Upper lobe of left lung (tissue), 6 donors: ENCODE data around the gene UBR1. TPM values are rescaled to one million over a fixed set of nuclear protein-coding genes. Genes with fewer than 3 reads are reported as not detected.

Source experiments
- ATAC-seq, 2 donors: fragments of 200-7000 bp; cut with Tn5 transposase; one replicate each; pipeline ENCODE4 v1.9.1; 2022; ENCODE audit warnings: mild to moderate bottlenecking in 2 of 2, moderate library complexity in 2 of 2; ENCODE audit not compliant: low FRiP score in 2 of 2
- DNase-seq, 2 donors: peaks; one replicate each; pipeline ENCODE4 v3.0.0-alpha.2; 2019 to 2020
- H3K27ac ChIP-seq, 4 donors: fragments of 200-600 bp; sonication (generic); one replicate each; pipeline ENCODE4 v1.5.1; 2016 to 2019
- H3K27me3 ChIP-seq, 4 donors: fragments of 200-600 bp; sonication (generic); one replicate each; pipeline ENCODE4 v1.5.1; 2017 to 2019
- H3K36me3 ChIP-seq, 4 donors: fragments of 200-600 bp; sonication (generic); one replicate each; pipeline ENCODE4 v1.5.1; 2016 to 2019
- H3K4me1 ChIP-seq, 4 donors: fragments of 200-600 bp; sonication (generic); one replicate each; pipeline ENCODE4 v1.5.1; 2018 to 2019
- H3K4me3 ChIP-seq, 4 donors: fragments of 200-600 bp; sonication (generic); one replicate each; pipeline ENCODE4 v1.5.1; 2017 to 2019; ENCODE audit warnings: mild to moderate bottlenecking in 2 of 4, moderate library complexity in 1 of 4
- H3K9me3 ChIP-seq, 4 donors: fragments of 200-600 bp; sonication (generic); one replicate each; pipeline ENCODE4 v1.5.1; 2018 to 2019
- EP300 ChIP-seq, 4 donors: sonication (generic); formaldehyde crosslinking; IDR thresholded peaks; one replicate each; pipeline ENCODE4 v1.5.1; 2017; ENCODE audit warnings: antibody characterized with exemption in 4 of 4, control low read depth in 2 of 4
- POLR2A ChIP-seq, 4 donors: fragments of 450-650 bp; IDR thresholded peaks; one replicate each; pipeline ENCODE4 v1.5.1; 2016 to 2017; ENCODE audit warnings: antibody characterized with exemption in 4 of 4, mild to moderate bottlenecking in 2 of 4
- POLR2AphosphoS5 ChIP-seq, 2 donors: sonication (generic); formaldehyde crosslinking; IDR thresholded peaks; one replicate each; pipeline ENCODE4 v1.5.1; 2017; ENCODE audit warnings: antibody characterized with exemption in 2 of 2
- WGBS, 2 donors: methylation state at CpG; one replicate each; pipeline ENCODE4 v1.1.5; 2017 to 2018; 5-methylcytosine and 5-hydroxymethylcytosine counted together
- total RNA-seq, 6 donors: library from RNA; depleted of rRNA in 4 of 6; stranded (reverse); fragments of >200 nt in 4 of 6; gene quantifications; one replicate each; pipeline versions ENCODE4 v1.1.0 to v1.2.1, GENCODE V29; 2016 to 2021
- TF ChIP-seq, protein P1 (sequence below), 6 experiments: fragments of 450-650 bp in 4 of 6; fragments of 200-600 bp in 2 of 6; sonication (generic) in 2 of 6; IDR thresholded peaks; one replicate each; pipeline ENCODE4 v1.5.1; 2016 to 2019; ENCODE audit warnings: antibody characterized with exemption in 6 of 6
- donor health status: DM: no; HTN: no; CAD: no; lungs with moderate emphysema.
- donor health status: DM: no; HTN: yes; CAD: no; lungs with severe emphysema.

UBR1 gene
- total RNA-seq, 6 donors from 2014 or later = 23.7 to 49.2 (median 27.2) TPM

DNA sequence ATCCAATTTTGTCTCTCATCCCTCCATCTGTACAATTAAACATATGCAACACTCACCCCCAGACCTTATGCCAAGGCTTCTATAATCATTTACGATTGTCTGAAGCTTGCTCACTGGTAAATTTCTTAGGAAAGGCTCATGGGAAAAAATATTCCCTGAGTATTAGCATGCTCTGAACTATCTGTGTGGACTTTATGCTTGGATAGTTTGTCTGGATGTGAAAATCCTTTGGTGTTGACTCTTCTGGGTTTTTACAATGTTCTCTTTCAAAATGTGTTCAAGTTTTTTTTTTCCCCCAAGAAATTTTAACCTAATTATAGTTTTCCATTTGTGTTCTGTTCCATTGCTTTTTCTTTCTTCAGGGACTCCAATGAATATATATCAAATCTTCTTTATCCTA lies 165.3 kb downstream of the UBR1 start:
- TF ChIP-seq, protein P1, sequence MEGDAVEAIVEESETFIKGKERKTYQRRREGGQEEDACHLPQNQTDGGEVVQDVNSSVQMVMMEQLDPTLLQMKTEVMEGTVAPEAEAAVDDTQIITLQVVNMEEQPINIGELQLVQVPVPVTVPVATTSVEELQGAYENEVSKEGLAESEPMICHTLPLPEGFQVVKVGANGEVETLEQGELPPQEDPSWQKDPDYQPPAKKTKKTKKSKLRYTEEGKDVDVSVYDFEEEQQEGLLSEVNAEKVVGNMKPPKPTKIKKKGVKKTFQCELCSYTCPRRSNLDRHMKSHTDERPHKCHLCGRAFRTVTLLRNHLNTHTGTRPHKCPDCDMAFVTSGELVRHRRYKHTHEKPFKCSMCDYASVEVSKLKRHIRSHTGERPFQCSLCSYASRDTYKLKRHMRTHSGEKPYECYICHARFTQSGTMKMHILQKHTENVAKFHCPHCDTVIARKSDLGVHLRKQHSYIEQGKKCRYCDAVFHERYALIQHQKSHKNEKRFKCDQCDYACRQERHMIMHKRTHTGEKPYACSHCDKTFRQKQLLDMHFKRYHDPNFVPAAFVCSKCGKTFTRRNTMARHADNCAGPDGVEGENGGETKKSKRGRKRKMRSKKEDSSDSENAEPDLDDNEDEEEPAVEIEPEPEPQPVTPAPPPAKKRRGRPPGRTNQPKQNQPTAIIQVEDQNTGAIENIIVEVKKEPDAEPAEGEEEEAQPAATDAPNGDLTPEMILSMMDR (IDR thresholded peaks at IDR 0.05) = no peak
- TF ChIP-seq POLR2AphosphoS5 (IDR thresholded peaks at IDR 0.05) (no peak), EP300 (IDR thresholded peaks at IDR 0.05) (no peak), POLR2A (IDR thresholded peaks at IDR 0.05) (no peak)
- 92% methylated on average over 1 of the region's 1 CpG for WGBS, 2 donors
- no peak for DNase-seq
- no peak for ATAC-seq
- Histone ChIP-seq H3K9me3 (no peaks in the 10 kb centered on the region), H3K36me3 (peaks cover 9 to 20% (median 17%) of the 10 kb centered on the region in 4 donors), H3K4me1 (no peaks in the 10 kb centered on the region), H3K27ac (no peak overlapping the region), H3K4me3 (no peak overlapping the region), H3K27me3 (no peaks in the 10 kb centered on the region)

DNA sequence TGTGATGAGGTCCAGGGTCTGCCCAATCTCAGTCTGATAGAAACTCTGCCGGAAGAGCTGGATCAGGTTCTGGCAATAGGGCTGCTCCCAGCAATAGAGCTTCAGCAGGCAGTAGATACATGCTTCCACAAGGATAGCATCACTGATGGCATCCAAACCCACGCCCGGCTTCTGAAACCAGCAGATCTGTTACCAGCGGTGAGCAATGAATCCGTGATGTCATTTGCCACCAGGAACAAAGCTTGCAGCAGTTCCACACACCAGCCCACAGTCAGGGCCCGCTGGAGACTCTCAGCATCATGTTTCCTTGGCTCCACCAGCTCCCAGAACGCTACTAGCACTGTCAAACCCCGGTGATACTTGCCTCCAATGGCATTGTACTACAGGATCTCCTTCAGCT lies 166.0 kb downstream of the UBR1 start:
- H3K4me1 ChIP-seq = no peaks in the 10 kb centered on the region

DNA sequence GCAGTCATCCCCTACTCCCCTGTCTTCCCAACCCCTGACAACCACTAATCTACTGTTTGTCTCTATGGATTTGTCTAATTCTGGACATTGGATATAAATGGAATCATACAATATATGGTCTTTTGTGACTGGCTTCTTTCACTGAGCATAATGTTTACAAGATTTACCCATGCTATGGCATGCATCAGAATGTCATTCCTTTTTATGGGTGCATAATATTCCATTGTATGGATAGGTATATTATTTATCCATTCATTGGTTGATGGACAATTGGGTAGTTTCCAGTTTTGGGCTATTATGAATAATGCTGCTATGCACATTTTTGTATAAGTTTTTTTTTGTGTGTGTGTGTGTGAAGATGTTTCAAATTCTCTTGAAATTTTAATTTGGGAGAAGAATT lies 168.7 kb downstream of the UBR1 start:
- H3K9me3 ChIP-seq = no peaks in the 10 kb centered on the region
- H3K27me3 ChIP-seq = no peaks in the 10 kb centered on the region
- no peaks in the 10 kb centered on the region for H3K4me1 ChIP-seq
- DNase-seq = no peak
- no peaks in the 10 kb centered on the region for H3K36me3 ChIP-seq
- no peak overlapping the region for H3K4me3 ChIP-seq
- TF ChIP-seq POLR2AphosphoS5 (IDR thresholded peaks at IDR 0.05) = no peak
- TF ChIP-seq EP300 (IDR thresholded peaks at IDR 0.05) = no peak
- TF ChIP-seq POLR2A (IDR thresholded peaks at IDR 0.05) = no peak
- TF ChIP-seq, protein P1 (IDR thresholded peaks at IDR 0.05) = no peak
- no peak for ATAC-seq
- no peak overlapping the region for H3K27ac ChIP-seq

More for the DNA sequence above, 166.0 kb downstream of the UBR1 start:
- Histone ChIP-seq H3K27ac (no peak overlapping the region), H3K9me3 (no peaks in the 10 kb centered on the region), H3K4me3 (no peak overlapping the region), H3K27me3 (no peaks in the 10 kb centered on the region), H3K36me3 (peaks cover 4 to 15% (median 11%) of the 10 kb centered on the region in 4 donors)
- ATAC-seq = no peak
- WGBS, 2 donors = 93 to 94% methylated on average over 5 to 8 of the region's 8 CpGs
- no peak for TF ChIP-seq POLR2AphosphoS5 (IDR thresholded peaks at IDR 0.05)
- TF ChIP-seq, protein P1 (IDR thresholded peaks at IDR 0.05) = no peak
- no peak for DNase-seq

DNA sequence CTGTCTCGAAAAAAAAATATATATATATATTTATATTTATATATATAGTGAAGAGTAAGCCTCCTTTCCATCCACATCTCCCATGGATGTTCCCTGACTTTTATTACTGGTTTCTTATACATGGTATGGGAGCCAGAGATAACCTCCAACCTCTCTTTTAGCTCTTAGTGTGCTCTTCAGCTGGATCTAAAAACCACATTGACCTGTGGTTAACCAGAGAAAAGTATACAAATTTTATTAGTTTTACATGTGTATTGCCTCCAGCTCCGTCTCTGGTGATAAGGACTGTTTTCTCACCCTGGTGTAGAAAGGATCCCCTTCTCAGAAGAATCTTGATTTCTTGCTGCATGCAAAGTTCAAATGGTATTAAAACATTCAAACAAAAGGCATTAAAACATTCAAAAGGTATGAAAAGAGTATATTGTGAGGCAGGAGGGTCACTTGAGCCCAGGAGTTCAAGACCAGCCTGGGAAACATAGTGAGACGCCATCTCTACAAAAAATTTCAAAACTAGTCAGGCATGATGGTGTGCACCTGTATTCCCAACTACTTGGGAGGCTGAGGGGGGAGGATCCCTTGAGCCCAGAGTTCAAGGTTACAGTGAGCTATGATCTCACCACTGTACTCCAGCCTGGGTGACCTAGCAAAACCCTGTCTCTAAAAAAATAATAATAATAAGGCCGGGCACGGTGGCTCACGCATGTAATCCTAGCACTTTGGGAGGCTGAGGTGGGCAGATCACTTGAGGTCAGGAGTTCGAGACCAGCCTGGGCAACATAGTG lies 171.8 kb downstream of the UBR1 start:
- DNase-seq = no peak
- TF ChIP-seq POLR2A (IDR thresholded peaks at IDR 0.05) = no peak
- no peak for TF ChIP-seq POLR2AphosphoS5 (IDR thresholded peaks at IDR 0.05)
- no peak for TF ChIP-seq EP300 (IDR thresholded peaks at IDR 0.05)
- TF ChIP-seq, protein P1 (IDR thresholded peaks at IDR 0.05) = no peak
- Histone ChIP-seq H3K4me1 (no peaks in the 10 kb centered on the region), H3K27me3 (no peaks in the 10 kb centered on the region), H3K27ac (no peak overlapping the region), H3K9me3 (no peaks in the 10 kb centered on the region), H3K36me3 (no peaks in the 10 kb centered on the region), H3K4me3 (no peak overlapping the region)
- 73 to 74% methylated on average over 7 of the region's 7 CpGs for WGBS, 2 donors
- no peak for ATAC-seq
